HG03460 (cell line): ENCODE results near the gene HAP1.
"Not testable (repeated sequence)": the region's sequence is repeated elsewhere in the genome, so short reads cannot be mapped to it uniquely, and the experiment has no call there.

ENCODE experiments used
- ATAC-seq: cut with Tn5 transposase; IDR thresholded peaks from one replicate; pipeline ENCODE4 v1.9.1; 2021; ENCODE audit not compliant: unreplicated experiment

Gene HAP1

DNA sequence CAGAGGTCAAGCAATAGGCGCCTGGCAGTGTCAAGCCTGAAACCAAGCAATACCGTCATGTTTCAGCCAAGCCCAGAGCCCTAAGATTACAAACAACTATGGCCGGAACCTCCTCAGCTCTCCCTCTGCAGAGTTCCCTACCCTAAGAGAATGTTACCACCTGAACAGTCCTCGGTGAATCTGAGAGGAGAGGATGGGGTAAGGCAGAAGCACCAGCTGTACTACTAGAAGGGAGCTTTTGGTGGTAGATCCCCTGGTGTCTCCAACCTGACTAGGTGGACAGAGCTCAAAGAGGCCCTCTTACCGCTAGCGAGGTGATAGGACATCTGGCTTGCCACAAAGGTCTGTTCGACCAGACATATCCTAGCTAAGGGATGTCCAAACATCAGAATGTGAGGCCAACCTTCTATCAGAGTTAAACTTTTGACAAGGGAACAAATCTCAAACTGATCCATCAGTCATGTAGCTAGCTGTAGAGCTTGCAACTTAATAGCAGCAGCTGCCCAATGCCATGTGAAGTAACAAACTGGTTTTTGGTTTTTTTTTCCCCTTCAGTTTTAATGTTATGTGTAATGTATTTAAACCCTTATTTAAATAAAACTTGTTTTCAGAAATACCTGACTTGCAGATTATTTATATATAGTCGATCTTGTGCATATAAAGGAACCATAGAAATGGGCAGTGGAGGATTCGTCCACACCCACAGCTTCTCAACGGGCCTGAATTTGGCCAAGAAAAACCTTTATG is 43.2 kb downstream of the HAP1 start:
- no peak for ATAC-seq

DNA sequence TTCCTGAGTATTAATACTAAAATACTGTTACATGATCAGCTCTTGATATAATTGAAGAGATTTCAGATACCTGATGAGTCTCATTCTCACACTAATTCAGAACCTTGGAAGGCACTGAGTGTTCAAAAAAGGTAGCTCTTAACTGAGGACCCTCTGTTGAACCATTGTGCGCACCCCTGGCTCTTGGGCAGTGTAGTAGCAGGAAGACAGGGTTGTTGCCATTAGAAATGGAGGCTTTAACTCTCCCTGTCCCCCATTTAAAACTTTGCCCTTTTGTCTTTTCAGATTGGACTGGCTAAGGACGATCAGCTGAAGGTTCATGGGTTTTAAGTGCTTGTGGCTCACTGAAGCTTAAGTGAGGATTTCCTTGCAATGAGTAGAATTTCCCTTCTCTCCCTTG is 43.9 kb downstream of the HAP1 start:
- ATAC-seq = no peak

DNA sequence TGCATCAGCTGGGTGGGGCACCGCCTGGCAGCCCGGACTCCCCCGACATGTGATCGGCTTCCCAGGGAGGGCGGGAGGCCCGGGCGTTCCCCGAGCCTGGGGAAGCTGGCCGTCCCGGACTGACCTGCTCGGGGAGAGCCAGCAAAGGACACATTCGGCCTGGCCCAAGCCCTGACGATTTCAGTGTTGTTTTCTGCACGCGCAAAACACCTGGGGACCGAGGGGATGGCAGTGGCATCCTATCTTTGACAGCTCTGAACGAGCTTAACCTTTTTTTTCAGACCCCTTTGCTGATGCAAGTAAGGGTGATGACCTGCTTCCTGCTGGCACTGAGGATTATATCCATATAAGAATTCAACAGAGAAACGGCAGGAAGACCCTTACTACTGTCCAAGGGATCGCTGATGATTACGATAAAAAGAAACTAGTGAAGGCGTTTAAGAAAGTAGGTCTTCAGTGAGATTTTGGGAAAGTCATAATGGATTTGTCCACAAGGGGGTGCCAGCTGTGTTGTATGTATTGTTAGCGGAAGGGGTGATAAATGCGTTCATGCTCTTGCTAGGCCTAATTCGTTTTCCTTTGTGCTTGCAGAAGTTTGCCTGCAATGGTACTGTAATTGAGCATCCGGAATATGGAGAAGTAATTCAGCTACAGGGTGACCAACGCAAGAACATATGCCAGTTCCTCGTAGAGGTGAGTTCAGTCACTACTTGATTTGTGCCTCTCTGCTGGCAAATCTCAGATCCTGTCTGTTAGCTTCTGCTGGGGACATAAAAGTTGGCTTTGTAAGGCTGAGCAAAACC is 44.7 kb downstream of the HAP1 start:
- ATAC-seq = no peak

DNA sequence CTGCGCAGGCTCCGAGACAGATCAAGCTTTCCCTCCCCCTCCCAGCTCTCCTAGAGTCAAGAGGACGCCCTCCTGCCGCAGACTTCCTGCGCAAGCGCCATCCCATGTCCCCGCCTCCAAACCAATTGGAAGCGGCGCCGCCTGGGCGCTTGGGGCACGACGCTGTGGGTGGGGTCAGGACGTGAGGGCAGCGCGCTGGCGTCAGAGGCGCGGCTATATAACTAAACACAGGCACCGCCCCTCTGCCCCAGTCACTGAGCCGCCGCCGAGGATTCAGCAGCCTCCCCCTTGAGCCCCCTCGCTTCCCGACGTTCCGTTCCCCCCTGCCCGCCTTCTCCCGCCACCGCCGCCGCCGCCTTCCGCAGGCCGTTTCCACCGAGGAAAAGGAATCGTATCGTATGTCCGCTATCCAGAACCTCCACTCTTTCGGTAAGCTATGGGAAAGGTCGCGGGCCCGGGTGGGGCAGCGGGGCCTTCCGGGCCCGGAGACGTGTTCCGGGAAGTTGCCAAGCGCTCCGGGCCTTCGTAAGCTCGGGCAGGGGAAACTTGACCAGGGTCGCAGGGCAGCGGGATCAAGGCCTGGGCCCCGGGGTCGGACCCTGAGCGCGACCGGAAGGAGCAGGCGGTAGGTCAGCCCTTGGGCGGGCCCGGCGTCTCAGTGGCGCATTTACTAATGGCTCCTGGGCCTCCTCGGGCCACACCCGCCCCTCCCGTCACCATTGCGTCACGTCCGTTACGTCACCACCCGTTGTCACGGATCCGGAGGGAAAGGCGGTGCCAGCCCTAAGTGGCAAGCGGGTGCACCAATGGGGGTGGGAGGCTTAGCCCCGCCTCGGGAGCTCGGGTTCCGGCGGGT is 45.6 kb downstream of the HAP1 start, which contains the start of gene EIF1:
Gene EIF1 (plus strand): TSS at position 245 of the 856 bp plus-strand sequence. CDS start 154 bp downstream, at position 399.
- peak; percentile 66 for ATAC-seq

DNA sequence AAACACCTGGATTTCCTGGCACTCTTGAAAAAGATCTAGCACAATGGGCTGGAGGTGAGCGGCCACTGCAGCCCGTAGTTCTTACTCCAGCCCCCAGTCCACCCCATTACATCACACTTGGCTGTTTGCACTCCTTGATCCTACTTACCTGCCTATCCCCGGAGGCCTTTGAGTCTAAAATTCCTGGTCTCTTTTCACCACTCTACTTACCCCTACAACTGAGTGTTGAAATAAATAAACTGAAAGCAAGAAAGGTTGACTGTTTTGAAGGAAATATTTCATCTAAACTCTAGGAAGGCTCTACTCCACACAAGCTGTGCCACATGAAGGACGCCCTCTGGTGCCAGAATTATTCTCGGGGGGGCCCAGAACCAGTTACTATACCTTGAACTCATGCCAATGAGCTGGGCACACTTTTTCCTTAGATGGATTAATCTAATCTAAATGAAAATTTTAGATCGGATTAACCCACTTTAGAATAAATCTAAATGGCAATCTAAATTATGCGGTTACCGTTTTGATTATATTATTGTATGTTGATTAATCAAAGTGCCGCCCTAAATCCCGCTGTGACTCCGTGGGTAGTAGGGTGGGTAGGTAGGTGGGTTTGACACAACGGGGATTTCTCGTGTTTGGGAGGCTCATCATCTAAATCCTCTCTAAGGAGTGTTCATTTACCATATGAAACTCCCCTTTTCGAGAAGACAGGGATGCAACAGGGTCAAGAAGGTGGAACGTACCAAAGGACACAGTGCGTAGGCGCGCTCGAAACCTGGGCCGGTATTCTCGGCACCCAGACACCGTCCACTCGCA is 46.4 kb downstream of the HAP1 start:
- ATAC-seq = no peak

DNA sequence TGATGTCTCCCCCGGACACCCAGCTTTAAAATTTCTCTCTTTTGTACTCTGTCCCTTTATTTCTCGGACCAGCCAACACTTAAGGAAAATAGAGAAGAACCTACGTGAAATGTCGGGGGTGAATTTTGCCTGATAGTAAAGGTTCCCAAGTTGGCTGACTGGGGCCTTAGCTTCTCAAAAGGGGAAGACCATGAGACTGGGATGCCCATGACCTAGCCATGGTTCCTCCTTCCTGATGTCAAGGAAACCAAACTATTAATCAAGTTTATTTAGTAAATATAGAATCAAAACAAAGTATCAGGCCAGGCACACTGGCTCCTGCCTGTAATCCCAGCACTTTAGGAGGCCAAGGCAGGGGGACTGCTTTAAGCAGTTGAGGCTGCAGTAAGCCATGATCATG is 48.2 kb downstream of the HAP1 start:
- no peak for ATAC-seq

DNA sequence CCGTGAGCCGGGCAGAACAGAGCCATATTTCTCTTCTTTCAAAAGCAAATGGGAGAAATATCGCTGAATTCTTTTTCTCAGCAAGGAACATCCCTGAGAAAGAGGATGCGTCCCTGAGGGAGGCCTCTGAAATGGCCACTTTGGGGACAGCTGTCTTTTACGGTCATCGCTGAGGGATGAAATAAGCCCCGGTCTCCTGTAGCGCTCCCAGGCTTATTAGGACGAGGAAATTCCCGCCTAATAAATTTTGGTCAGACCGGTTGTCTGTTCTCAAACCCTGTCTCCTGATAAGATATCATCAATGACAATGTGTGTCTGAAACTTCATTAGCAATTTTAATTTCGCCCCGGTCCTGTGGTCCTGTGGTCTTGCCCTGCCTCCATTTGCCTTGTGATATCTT is 48.7 kb downstream of the HAP1 start:
- not testable (repeated sequence) for ATAC-seq

DNA sequence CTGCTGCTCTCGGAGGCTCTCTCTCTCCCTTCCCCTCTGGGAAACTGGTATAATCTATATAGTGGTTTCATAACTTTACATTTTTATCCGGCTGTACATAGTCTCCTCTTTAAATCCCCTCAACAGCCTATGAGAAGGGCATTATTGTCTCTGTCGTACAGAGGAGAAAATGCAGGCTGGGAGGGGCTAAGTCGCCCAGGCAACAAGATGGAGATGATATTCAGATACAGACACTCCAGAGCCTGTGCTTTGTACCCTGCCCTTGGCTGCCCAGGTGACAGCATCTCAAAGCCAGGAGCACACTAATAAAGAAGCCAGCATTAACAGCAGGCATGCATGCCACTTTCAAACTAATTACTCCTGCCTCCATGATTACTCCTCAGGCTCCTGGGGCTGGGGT is 50.4 kb downstream of the HAP1 start:
- no peak for ATAC-seq

DNA sequence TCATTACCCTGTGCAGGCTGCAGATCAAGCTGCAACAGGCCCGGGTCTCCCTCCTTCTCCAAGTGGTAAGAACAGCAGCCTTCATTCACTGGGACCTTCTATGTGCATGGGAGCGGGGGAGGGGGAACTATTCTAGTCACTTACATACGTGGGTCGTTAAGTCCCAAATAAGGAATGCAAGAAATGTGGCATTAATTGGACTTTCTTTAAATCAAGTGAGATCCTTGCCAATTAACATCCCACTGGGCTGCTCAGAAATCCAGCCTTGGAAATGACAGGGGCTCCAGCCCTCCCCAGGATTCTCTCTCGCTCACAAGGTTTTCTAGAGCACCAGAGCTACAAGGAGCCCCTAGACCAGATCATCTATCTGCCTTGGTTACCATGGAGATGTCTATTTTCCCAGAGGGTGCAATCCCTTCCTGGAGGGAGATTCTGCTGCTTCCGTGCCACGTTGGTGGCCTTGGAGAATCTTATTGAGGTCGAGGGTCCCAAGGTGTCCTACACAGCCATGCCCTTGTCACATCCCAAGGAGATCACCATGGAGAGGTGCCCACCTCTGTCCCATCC is 50.9 kb downstream of the HAP1 start:
- ATAC-seq = no peak

DNA sequence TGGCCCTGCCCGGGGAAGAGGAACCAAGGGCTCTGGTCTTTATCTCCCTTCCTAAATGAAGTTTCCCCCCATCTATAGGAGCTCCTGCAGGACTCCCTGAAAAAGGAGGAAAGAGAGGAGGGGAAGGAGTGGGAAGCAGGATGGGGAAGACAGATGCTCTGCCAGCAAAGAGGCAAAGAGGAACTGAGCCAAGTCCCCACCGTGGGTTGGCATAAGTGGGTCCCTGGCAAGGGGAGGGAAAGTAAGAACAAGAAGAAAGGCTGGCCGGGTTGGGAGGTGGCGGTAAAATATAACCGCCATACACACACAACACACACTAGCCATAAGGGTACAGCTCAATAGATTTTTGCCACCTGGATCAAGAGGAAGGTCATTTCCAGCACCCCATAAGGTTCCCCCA is 51.8 kb downstream of the HAP1 start:
- ATAC-seq = no peak

DNA sequence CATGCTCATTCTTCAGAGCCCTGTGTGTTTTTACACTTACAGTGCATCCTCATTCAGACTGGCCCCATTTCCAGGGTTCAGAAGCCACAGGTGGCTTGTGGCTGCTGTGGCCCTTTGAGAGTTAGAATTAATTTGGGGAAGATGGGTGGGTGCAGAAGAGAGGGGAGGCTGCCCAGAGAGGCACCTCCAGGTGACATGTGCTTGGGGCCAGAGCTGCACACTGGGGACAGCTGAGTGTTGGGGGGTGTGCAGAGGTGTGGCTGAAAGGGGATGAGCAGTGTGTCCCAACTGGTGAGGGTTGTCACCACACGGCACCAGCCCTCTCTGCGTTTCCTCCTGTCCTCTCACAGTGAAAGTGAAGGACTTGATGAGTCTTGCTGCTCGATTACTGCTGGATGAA is 52.7 kb downstream of the HAP1 start:
- no peak for ATAC-seq

DNA sequence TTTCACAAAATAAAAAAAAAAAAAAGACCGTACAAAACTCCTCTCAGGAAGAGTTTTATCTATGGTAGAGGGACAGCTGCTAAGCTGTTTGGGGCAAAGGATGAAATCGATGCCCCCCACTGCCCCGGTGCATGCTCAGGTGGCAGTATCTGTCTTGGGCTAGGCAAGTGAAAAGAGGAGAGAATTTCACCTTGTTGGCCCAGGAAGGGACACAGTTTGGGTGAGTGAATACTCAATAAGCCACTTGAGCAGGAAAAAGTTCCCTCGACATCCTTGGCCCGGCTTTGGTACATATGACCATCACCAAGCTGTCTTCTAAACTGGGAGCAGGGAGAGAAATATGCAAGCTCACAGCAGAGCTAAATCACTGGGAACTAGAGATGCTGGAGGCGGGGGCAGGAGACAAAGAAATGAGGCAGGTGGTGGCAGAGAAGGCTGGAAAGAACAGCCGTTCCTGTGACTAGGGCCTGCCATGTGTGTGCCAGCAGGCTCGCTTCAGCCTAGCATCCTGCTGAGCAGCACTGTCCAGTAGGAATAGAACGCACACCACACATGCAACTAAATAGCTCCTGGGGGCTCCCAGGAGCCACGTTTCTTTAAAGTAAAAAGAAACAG is 53.9 kb downstream of the HAP1 start:
- ATAC-seq = no peak

DNA sequence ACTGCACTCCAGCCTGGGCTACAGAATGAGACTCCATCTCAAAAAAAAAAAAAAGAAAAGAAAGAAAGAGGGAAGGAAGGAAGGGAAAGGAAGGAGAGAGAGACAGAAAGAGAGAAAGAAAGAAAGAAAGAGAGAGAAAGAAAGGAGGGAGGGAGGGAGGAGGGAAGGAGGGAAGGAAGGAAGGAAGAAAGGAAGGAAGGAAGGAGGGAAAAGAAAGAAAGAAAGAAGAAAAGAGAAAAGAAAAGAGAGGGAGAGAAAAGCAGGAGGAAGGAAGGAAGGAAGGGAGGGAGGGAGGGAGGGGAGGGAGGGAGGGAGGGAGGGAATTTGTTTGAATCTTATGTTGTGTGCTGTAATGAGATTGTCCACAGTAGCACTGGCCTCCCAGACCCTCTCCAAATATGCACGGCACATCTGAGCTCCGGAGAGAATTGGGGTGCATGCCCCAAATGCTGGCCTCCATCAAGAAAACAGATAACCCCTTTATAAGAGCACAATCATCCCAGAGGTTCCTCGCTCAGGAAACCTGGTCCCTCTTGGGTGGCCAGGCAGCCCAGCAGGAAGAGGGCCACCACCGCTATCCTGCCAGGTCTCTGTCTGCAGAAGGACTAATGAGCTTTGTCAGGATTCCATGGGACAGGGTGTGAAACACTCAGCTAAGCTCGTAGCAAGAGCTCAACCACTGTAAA is 54.6 kb downstream of the HAP1 start:
- no peak for ATAC-seq

DNA sequence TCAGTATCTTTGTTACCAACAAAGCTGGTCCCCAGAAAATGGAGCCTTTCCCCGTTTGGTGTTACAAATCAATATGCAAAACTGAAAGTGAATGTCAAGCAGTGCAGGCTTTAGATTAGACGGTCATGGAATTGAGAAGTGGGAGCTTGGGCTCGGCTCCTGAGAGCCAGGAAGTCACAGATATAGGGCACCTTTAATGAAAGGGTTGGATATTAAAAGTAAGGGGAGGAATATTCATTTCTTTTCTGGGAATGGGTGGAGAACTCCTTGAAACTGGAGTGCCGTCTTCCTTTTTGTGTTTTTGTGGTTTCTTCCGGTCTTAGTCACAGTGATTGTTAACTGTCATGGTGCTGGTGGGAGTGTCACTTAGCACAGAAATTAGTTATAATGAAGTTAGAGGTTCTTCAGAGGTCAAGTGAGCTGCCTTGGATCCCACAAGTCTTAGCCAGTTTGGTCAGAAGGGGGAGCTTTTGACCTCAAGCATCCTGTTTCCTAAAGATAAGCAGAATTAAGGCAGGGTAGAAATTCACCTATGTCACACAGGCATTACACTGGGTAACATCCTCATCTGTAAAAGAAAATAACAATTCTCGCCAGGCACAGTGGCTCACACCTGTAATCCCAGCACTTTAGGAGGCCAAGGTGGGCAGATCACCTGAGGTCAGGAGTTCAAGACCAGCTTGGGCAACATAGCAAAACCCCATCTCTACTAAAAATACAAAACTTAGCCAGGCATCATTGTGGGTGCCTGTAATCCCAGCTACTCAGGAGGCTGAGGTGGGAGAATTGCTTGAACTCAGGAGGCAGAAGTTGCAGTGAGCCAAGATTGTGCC is 55.3 kb downstream of the HAP1 start:
- ATAC-seq = peak; percentile 59

DNA sequence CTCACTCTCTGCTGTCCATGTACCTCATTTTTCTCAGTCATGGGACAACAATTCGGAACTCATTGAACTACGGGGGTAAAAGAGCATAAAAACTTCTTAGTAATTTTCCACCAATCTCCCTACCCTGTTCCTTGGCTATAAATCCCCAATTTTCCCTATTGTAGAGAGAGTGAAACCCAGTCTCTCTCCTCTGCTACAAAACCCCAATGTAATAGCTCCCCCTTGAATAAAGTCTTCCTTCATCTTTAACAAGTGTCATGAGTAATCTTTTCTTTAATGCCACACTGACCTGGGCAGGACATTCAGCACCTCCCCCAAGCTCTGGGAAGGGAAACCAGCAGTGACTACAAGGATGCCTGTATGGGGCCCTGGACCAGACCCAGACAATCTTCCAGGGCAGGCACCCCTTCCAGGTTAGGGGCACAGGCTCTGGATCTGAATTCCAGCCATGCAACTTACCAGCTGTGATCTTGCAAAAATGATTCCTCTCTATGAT is 56.0 kb downstream of the HAP1 start:
- peak; percentile 21 for ATAC-seq

DNA sequence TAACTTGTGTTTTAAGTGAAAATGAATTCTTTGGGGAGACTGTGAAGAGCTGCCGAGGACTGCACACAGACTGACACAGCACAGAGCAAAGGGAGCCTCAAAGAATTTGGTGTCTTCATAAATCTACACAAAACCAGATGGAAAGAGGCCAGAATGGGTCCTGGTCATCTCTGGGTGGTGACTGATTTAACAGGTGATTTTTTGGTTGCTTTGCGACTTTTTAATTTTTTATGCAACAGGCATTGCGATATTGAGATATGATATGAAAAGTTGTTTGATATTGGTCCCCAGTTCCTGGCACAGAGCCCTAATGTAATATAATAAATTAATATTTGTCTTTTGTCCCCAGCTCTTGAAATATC is 58.4 kb downstream of the HAP1 start:
- no peak for ATAC-seq

DNA sequence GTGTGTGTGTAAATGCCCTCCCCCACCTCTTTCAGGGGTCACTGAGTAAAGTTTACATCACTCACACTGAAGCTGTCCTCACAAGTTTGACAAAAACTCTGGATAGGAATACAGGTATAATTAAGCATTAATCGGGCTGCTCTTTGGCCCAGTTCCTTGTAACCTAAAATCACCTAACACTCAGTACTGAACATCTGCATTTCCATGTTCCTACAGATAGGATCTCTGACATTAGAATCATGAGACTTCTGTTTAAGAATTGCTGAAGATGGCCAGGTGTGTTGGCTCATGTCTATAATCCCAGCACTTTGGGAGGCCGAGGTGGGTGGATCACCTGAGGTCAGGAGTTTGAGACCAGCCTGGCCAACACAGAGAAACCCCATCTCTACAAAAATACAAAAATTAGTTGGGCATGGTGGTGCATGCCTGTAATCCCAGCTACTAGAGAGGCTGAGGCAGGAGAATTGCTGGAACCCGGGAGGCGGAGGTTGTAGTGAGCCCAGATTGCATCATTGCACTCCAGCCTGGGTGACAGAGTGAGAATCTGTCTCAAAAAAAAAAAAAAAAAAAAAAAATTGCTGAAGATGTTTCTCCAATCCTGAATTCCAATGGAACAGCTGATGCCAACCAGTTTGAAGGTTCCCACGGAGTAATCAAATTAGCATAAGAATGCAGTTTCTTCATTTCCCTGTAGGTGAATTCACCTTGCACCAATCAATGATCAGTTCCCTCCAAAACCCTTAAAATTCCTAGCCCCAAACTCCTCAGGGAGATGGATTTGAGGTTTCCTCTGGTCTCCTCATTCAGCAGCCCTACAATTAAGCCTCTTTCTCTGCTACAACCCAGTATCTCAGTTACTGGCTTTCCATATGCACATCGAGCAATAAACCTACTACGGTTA is 59.0 kb downstream of the HAP1 start:
- ATAC-seq = not testable (repeated sequence)
